HEK293 (cell line): ENCODE data around the gene C19orf47.

ENCODE experiments used
- CTCF ChIA-PET: fragments of 350-600 bp; formaldehyde crosslinking; extraction: SDS; loops from one replicate; lab custom pipeline; 2021; ENCODE audit warnings: antibody characterized with exemption; lab: Yijun Ruan, JAX
- POLR2A ChIA-PET: fragments of 300-600 bp; formaldehyde crosslinking; extraction: SDS; loops from one replicate; lab custom pipeline; 2020; ENCODE audit warnings: antibody characterized with exemption, inconsistent platforms; lab: Yijun Ruan, JAX
- H3K27ac ChIP-seq: fragments of 200-500 bp; sonication (Bioruptor generic); 2 replicates; pipeline ENCODE4 v1.5.1; 2014; ENCODE audit warnings: low read depth, low read length, control low read depth, inconsistent platforms; ENCODE audit errors: extremely low read depth
- H3K36me3 ChIP-seq, 2 experiments: fragments of 200-500 bp in 1 of 2; sonication (Bioruptor generic) in 1 of 2; 1 replicate in 1 of 2; 2 replicates in 1 of 2; pipeline ENCODE4 v1.5.1; 2014 to 2017; ENCODE audit warnings: inconsistent platforms in 2 of 2, low read length in 2 of 2; ENCODE audit not compliant: control insufficient read depth in 2 of 2, insufficient read depth in 1 of 2
- H3K4me1 ChIP-seq: fragments of 200-500 bp; sonication (Bioruptor generic); 2 replicates; pipeline ENCODE4 v1.5.1; 2014; ENCODE audit warnings: mild to moderate bottlenecking, low read length, inconsistent platforms; ENCODE audit not compliant: control insufficient read depth, insufficient read depth
- H3K4me3 ChIP-seq: 2 replicates; pipeline ENCODE4 v1.5.1; 2011; ENCODE audit warnings: low read depth, mild to moderate bottlenecking, control low read depth, low read length, moderate library complexity
- H3K9me3 ChIP-seq: fragments of 200-500 bp; sonication (Bioruptor generic); 2 replicates; pipeline ENCODE4 v1.5.1; 2014; ENCODE audit warnings: low read depth, low read length, inconsistent platforms; ENCODE audit not compliant: control insufficient read depth, insufficient read depth
- OSR2 ChIP-seq: fragments of 450-650 bp; formaldehyde crosslinking; IDR thresholded peaks from 2 replicates; pipeline ENCODE4 v1.5.1; 2016; ENCODE audit warnings: missing biosample characterization, missing genetic modification characterization
- PRDM10 ChIP-seq: fragments of 450-650 bp; formaldehyde crosslinking; IDR thresholded peaks from 2 replicates; pipeline ENCODE4 v1.5.1; 2016; ENCODE audit warnings: missing biosample characterization, missing genetic modification characterization
- ZBTB1 ChIP-seq: fragments of 450-650 bp; formaldehyde crosslinking; IDR thresholded peaks from 2 replicates; pipeline ENCODE4 v1.5.1; 2016; ENCODE audit warnings: missing biosample characterization, missing genetic modification characterization
- ZBTB10 ChIP-seq: fragments of 450-650 bp; formaldehyde crosslinking; IDR thresholded peaks from 2 replicates; pipeline ENCODE4 v1.5.1; 2016; ENCODE audit warnings: missing biosample characterization, missing genetic modification characterization
- ZBTB17 ChIP-seq: fragments of 450-650 bp; formaldehyde crosslinking; IDR thresholded peaks from 2 replicates; pipeline ENCODE4 v1.5.1; 2016; ENCODE audit warnings: missing biosample characterization, missing genetic modification characterization
- ZBTB48 ChIP-seq: fragments of 450-650 bp; formaldehyde crosslinking; IDR thresholded peaks from 2 replicates; pipeline ENCODE4 v1.5.1; 2016; ENCODE audit warnings: missing biosample characterization, missing genetic modification characterization
- ZIC2 ChIP-seq: fragments of 450-650 bp; formaldehyde crosslinking; IDR thresholded peaks from 2 replicates; pipeline ENCODE4 v1.5.1; 2016; ENCODE audit warnings: missing biosample characterization, missing genetic modification characterization
- ZNF121 ChIP-seq: fragments of 450-650 bp; formaldehyde crosslinking; IDR thresholded peaks from 2 replicates; pipeline ENCODE4 v1.5.1; 2016; ENCODE audit warnings: missing biosample characterization, missing genetic modification characterization
- ZNF16 ChIP-seq: fragments of 450-650 bp; formaldehyde crosslinking; IDR thresholded peaks from 2 replicates; pipeline ENCODE4 v1.5.1; 2016; ENCODE audit warnings: low read depth, missing biosample characterization, missing genetic modification characterization
- ZNF274 ChIP-seq, 2 experiments: fragments of 200-500 bp in 1 of 2; fragments of 450-650 bp in 1 of 2; sonication (Bioruptor generic) in 1 of 2; formaldehyde crosslinking in 1 of 2; IDR thresholded peaks; 2 replicates each; pipeline versions ENCODE4 v1.5.1 to v1.6.1; 2014 to 2016; ENCODE audit warnings: borderline replicate concordance in 1 of 2, inconsistent platforms in 1 of 2, low read length in 1 of 2, missing biosample characterization in 1 of 2, missing genetic modification characterization in 1 of 2
- ZNF335 ChIP-seq: fragments of 450-650 bp; formaldehyde crosslinking; conservative IDR thresholded peaks from 2 replicates; pipeline ENCODE4 v1.5.1; 2016; ENCODE audit warnings: missing biosample characterization, missing genetic modification characterization
- ZNF350 ChIP-seq: fragments of 450-650 bp; formaldehyde crosslinking; IDR thresholded peaks from 2 replicates; pipeline ENCODE4 v1.5.0; 2017; ENCODE audit warnings: missing biosample characterization, mild to moderate bottlenecking, missing genetic modification characterization
- ZNF398 ChIP-seq: fragments of 450-650 bp; formaldehyde crosslinking; IDR thresholded peaks from 2 replicates; pipeline ENCODE4 v1.5.1; 2017; ENCODE audit warnings: missing biosample characterization, missing genetic modification characterization
- ZNF426 ChIP-seq: fragments of 450-650 bp; formaldehyde crosslinking; IDR thresholded peaks from 2 replicates; pipeline ENCODE4 v1.5.1; 2017; ENCODE audit warnings: missing biosample characterization, missing genetic modification characterization, mild to moderate bottlenecking, inconsistent platforms, moderate library complexity
- ZNF571 ChIP-seq: fragments of 450-650 bp; formaldehyde crosslinking; IDR thresholded peaks from 2 replicates; pipeline ENCODE4 v1.5.0; 2017; ENCODE audit warnings: missing biosample characterization, missing genetic modification characterization
- ZNF600 ChIP-seq: fragments of 450-650 bp; formaldehyde crosslinking; IDR thresholded peaks from 2 replicates; pipeline ENCODE4 v1.5.1; 2016; ENCODE audit warnings: missing biosample characterization, missing genetic modification characterization
- ZNF654 ChIP-seq: fragments of 450-650 bp; formaldehyde crosslinking; IDR thresholded peaks from 2 replicates; pipeline ENCODE4 v1.5.1; 2016; ENCODE audit warnings: low read depth, missing biosample characterization, missing genetic modification characterization
- ZNF677 ChIP-seq: fragments of 450-650 bp; IDR thresholded peaks from 2 replicates; pipeline ENCODE4 v1.5.0; 2018; ENCODE audit warnings: missing biosample characterization, mild to moderate bottlenecking, missing genetic modification characterization, moderate library complexity

Gene C19orf47

GRCh38 chr19:40356681-40357595, 8.7 kb upstream of the C19orf47 start:
- peaks cover 14% of the 10 kb centered on the region for H3K4me1 ChIP-seq
- TF ChIP-seq ZBTB48 (no peak), ZNF600 (tag by site-specific recombination) (no peak), ZNF426 (tag by site-specific recombination) (no peak), ZIC2 (peak; percentile 55; the same call in 1 of the 2 replicates), ZNF398 (tag by site-specific recombination) (no peak), ZNF571 (tag by site-specific recombination) (no peak), ZNF335 (tag by site-specific recombination) (no peak), ZNF654 (no peak; the same call in 1 of the 2 replicates), ZBTB1 (no peak), ZNF677 (tag by site-specific recombination) (0 out of 2 replicates have a peak, but pooled peaks have one; percentile 2), ZNF121 (tag by site-specific recombination) (peak; percentile 61; the same call in 1 of the 2 replicates), ZBTB10 (tag by site-specific recombination) (0 out of 2 replicates have a peak, but pooled peaks have one; percentile 2), PRDM10 (tag by site-specific recombination) (peak; percentile 98), ZNF16 (peak; percentile 94), ZNF274 (IDR thresholded peaks at IDR 0.05; ENCODE audit: low read length) (no peak), ZNF274 (tag by site-specific recombination; IDR thresholded peaks at IDR 0.05; ENCODE audit: borderline replicate concordance) (no peak), OSR2 (tag by site-specific recombination) (peak; percentile 69), ZNF350 (tag by site-specific recombination) (no peak), ZBTB17 (tag by site-specific recombination) (peak; percentile 79)
- H3K36me3 ChIP-seq: peaks cover 0 to 46% of the 10 kb centered on the region in 2 experiments; a peak in 2 of 3 replicates
- H3K27ac ChIP-seq: no peak overlapping the region
- H3K9me3 ChIP-seq: no peaks in the 10 kb centered on the region
- ChIA-PET CTCF (interaction anchor here (0.5 to 1.7 kb wide), 7 partner anchors 12 to 965 kb away, joined by 3 to 6 read pairs (median 3); no protein-coding TSS in a partner anchor), POLR2A (interaction anchor here (0.7 to 4.6 kb wide), 4 partner anchors 8 to 69 kb away, joined by 3 to 22 read pairs (median 6); partner anchors contain the start of genes C19orf47, PLD3 and SERTAD1)
- no peak overlapping the region for H3K4me3 ChIP-seq
